SK-N-MC (cell line): Measurements from ENCODE around the gene ALS2.
A peak's percentile ranks its signal among the peaks of the same experiment; 100 is the strongest.
"Not testable (repeated sequence)": the region's sequence is repeated elsewhere in the genome, so short reads cannot be mapped to it uniquely, and the experiment has no call there.

Experiments used
- DNase-seq: peaks from one replicate; pipeline ENCODE4 v3.0.0-alpha.2; 2011; ENCODE audit warnings: low read depth, low spot score
- H3K27ac ChIP-seq: fragments of 200-600 bp; sonication (generic); 2 replicates; pipeline ENCODE4 v1.5.1; 2016; ENCODE audit warnings: mixed run types
- H3K36me3 ChIP-seq: fragments of 200-600 bp; sonication (generic); 2 replicates; pipeline ENCODE4 v1.6.1; 2017; ENCODE audit warnings: antibody characterized with exemption, low read length, mixed read lengths; ENCODE audit not compliant: insufficient read depth
- H3K4me3 ChIP-seq: fragments of 200-600 bp; sonication (generic); 2 replicates; pipeline ENCODE4 v1.5.1; 2016
- H3K9ac ChIP-seq: fragments of 200-600 bp; sonication (generic); 2 replicates; pipeline ENCODE4 v1.8.0; 2017; ENCODE audit warnings: mixed run types, mixed read lengths; ENCODE audit not compliant: insufficient read length
- H3K9me3 ChIP-seq: fragments of 200-600 bp; sonication (generic); 2 replicates; pipeline ENCODE4 v1.6.1; 2017; ENCODE audit warnings: low read depth, mild to moderate bottlenecking, antibody characterized with exemption, low read length, moderate library complexity, mixed read lengths
- EZH2 ChIP-seq: fragments of 200-600 bp; sonication (generic); IDR thresholded peaks from one replicate; pipeline ENCODE4 v1.6.1; 2017; ENCODE audit warnings: antibody characterized with exemption
- FOXP2 ChIP-seq: optimal IDR thresholded peaks from 2 replicates; pipeline ENCODE3; 2011; ENCODE audit warnings: mild to moderate bottlenecking, moderate library complexity; ENCODE audit not compliant: insufficient read depth; ENCODE audit errors: extremely low read length, control extremely low read depth
- POLR2AphosphoS5 ChIP-seq: IDR thresholded peaks from 2 replicates; pipeline ENCODE4 v1.6.1; 2012; ENCODE audit warnings: mild to moderate bottlenecking, low read depth, low read length, borderline replicate concordance

The ALS2 gene

DNA sequence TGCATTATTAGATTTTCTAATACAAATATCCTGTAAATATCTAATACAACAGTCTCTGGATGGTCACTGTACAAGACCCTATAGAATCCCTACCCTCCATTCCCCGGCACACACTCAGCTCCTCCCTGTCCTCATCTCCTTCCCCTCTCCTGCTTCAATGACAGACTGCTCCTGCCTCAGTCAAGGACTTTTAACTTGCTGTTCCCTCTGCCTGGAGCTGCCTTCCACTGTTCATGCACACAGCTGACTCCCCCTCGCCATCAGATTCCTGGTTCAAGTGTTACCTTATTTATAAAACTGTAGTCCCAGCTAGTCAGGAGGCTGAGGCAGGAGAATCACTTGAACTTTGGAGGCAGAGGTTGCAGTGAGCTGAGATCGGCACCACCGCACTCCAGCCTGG lies 28.9 kb upstream of the ALS2 start:
- Histone ChIP-seq H3K4me3 (no peak overlapping the region), H3K36me3 (no peaks in the 10 kb centered on the region), H3K27ac (0 out of 2 replicates have a peak overlapping the region, but pooled peaks have one; percentile 17), H3K9me3 (no peaks in the 10 kb centered on the region), H3K9ac (peak overlapping the region; percentile 29)
- DNase-seq: no peak
- TF ChIP-seq EZH2 (no peak), POLR2AphosphoS5 (no peak), FOXP2 (no peak)

DNA sequence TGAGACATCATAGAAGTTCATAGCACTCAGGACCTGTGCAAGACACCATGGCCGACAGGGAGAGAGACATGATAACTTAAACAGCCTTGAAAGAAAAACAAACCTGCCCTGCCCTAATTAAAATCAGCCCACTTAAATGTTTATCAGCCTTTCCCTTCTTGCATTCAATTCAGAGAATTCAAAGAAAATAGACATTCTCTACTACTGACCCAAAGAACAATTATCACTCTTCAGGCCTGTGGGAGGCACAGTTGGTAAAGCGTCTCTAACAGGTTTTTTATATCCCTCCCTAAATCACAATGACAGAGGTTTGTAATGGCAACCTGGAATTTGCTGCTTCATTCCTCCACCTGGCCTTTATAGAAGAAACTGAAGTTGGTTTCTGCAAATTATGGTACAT lies 27.3 kb upstream of the ALS2 start:
- no peak overlapping the region for H3K27ac ChIP-seq

DNA sequence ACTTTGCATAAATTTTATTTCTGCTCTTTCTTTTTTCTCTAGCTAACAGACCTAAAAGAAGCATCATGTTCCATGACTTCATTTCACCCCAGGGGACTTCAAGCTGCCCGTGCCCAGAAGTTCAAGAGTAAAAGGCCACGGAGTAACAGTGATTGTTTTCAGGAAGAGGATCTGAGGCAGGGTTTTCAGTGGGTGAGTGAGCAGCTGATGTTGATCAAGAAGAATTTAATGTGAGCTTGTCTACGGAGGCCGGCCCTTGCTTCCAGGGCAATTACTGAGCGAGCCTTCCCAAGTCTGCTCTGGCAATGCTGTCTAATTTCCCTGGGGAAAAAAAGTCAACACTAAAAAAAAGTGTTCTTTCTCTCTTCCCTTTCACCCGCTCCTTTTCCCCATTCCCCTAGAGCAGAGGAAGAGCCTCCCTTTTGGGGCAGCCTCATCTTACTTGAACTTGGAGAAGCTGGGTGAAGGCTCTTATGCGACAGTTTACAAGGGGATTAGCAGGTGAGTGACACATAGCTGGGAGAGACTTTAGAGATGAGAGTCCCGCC lies 26.8 kb upstream of the ALS2 start:
- no peaks in the 10 kb centered on the region for H3K9me3 ChIP-seq
- no peaks in the 10 kb centered on the region for H3K36me3 ChIP-seq
- DNase-seq: no peak
- H3K9ac ChIP-seq: peak overlapping the region; percentile 23
- peak overlapping the region; percentile 54 for H3K4me3 ChIP-seq
- TF ChIP-seq FOXP2: no peak
- no peak for TF ChIP-seq EZH2
- TF ChIP-seq POLR2AphosphoS5: no peak
- peak overlapping the region; percentile 14; the same call in 1 of the 2 replicates for H3K27ac ChIP-seq

More for the DNA sequence above, 27.3 kb upstream of the ALS2 start:
- Histone ChIP-seq H3K36me3 (no peaks in the 10 kb centered on the region), H3K9ac (no peak overlapping the region), H3K9me3 (no peaks in the 10 kb centered on the region), H3K4me3 (peak overlapping the region; percentile 54; the same call in 1 of the 2 replicates)
- no peak for TF ChIP-seq EZH2
- TF ChIP-seq FOXP2: no peak
- no peak for TF ChIP-seq POLR2AphosphoS5
- DNase-seq: no peak

DNA sequence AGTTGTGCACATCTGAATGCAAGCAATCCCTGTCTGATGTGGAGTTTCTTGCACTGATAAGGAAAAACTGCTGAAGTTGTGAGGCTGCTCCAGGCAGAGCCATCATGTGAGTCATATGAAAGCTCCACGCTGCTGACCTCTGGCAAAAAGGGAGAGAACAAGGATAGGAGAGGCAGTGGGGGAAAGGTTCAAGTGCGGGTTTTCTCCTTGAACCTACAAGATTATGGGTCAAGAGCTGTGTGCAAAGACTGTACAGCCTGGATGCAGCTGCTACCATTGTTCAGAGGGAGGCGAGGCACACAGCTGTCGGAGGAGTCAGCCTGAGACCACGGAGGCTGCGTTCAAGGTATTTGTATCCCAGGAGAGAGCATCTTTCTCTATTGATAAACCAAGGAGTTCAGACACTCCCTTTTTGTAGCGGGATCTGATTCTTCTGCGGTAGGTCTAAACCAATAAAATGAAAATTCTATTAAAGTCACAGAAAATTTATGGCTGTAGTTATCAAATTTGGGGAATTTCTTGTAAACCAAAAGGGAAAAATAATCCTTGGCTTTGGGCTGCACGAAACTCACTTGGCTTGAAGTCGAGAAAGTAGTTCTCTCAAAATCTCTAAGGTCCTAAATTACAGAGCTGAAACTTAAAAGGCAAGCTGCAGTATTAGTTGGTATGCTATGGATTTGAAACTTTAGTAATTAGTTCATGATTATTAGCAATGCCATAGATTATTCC lies 25.9 kb upstream of the ALS2 start, which contains the start of gene CDK15:
TSS of gene CDK15 (plus strand) at position 96 of the 729 bp plus-strand sequence. CDS start at position 224, 128 bp downstream.
- no peak for DNase-seq
- Histone ChIP-seq H3K36me3 (no peaks in the 10 kb centered on the region), H3K9ac (peak within 1 kb of the TSS; percentile 23), H3K9me3 (no peaks in the 10 kb centered on the region; the same call in 1 of the 2 replicates), H3K27ac (peak within 1 kb of the TSS; percentile 14; the same call in 1 of the 2 replicates), H3K4me3 (peak within 1 kb of the TSS; percentile 54)
- no peak for TF ChIP-seq POLR2AphosphoS5
- no peak for TF ChIP-seq EZH2
- no peak for TF ChIP-seq FOXP2

DNA sequence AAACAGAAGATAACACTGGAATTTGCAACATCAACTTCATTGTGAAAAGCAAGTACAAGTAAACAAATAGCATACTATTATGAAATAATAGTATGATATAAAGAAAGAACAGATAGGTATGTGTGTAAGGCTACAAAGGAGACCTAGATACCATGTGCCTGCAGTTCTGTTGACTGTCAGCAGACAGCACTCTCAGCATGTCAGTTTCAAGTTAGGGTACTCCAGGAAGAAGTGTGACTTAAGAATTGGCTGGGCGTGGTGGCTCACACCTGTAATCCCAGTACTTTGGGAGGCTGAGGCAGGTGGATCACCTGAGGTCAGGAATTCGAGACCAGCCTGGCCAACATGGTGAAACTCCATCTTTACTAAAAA lies 18.2 kb upstream of the ALS2 start:
- not testable (repeated sequence) for H3K36me3 ChIP-seq, H3K4me3 ChIP-seq, H3K27ac ChIP-seq, DNase-seq, H3K9ac ChIP-seq, H3K9me3 ChIP-seq

DNA sequence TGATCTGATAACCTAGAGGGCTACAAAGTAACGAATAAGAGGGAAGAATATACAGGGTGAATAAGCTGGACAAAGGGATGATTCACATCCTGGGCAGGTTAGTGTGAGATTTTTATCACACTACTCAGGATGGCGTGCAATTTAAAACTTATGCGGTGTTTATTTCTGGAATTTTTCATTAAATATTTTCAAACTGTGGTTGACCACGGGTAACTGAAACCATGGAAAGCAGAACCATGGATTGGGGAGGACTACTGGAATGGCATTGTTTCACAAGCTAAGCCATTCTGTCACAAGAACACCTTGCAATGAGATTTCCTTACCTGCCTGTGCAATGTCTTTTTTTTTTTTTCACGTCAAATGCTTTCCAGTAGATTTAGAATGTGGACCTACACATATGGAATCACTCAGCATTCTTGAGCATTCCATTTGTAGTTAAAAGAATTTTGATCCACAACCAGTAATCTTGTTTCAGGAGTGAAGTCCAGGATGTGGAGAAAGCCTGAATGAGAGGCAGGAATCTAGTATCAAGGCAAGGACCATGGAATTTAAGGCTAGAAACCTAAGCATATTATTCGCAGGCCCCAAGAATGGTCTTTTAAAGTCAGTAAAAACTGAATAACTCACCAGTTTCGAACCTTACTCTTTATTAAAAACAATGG lies 17.6 kb upstream of the ALS2 start:
- Histone ChIP-seq H3K9ac (no peak overlapping the region), H3K36me3 (no peaks in the 10 kb centered on the region), H3K4me3 (no peak overlapping the region), H3K9me3 (no peaks in the 10 kb centered on the region; the same call in 1 of the 2 replicates), H3K27ac (0 out of 2 replicates have a peak overlapping the region, but pooled peaks have one; percentile 2)
- TF ChIP-seq FOXP2 (no peak), POLR2AphosphoS5 (no peak), EZH2 (no peak)
- no peak for DNase-seq

DNA sequence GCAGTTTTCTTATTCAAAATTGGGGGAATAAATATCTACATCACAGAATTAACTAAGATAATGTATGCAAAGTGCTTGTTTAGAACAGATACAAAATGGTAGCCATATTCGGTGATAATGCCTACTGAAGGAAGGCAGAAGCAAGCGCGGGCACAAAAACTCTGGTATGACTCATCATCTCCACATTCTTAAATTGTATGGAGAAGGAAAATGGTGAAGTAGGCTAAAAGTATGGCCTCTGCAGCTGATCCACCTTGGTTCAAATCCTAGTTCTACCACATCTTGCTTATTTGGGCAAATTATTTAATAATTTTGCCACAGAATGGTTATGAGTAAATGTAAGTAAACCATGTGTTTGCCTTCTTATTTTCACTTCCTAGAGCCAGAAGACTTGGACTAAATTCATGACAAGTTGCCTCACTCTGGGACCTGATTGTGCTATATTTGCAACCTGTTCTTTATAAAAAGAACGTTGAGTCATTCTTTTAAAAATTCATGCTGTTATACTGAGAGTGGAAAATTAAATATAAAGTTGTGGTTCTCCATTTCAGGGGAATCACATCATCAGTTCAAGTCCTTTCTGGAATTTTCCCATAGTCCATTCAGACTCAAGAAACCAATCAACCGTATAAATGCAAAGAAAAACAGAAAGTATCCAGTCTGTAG lies 16.6 kb upstream of the ALS2 start:
- Histone ChIP-seq H3K9ac (no peak overlapping the region), H3K27ac (no peak overlapping the region), H3K9me3 (no peaks in the 10 kb centered on the region; the same call in 1 of the 2 replicates), H3K36me3 (no peaks in the 10 kb centered on the region), H3K4me3 (no peak overlapping the region)
- no peak for DNase-seq
- no peak for TF ChIP-seq POLR2AphosphoS5
- TF ChIP-seq FOXP2: no peak
- TF ChIP-seq EZH2: no peak

DNA sequence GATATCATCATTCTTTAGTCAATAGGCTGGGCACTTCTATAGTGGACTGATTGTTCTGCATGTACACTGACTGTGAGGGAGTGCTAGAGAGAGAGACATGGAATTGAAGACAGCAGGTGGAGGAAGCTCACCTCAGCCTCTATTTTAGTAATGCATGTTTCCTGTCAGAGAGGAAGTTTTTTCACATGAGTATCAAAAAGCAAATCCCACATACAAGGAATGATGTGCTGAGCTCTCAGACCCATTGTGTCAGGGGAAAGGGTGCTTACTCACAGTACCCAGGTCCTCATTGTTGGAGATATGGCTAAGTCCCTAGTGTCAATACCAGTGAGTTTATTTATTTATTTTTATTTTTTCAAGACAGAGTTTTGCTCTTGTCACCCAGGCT lies 15.7 kb upstream of the ALS2 start:
- H3K4me3 ChIP-seq: no peak overlapping the region
- peak overlapping the region; percentile 47; the same call in 1 of the 2 replicates for H3K27ac ChIP-seq
- DNase-seq: no peak
- TF ChIP-seq EZH2 (no peak), FOXP2 (no peak), POLR2AphosphoS5 (no peak)
- H3K9me3 ChIP-seq: no peaks in the 10 kb centered on the region
- H3K9ac ChIP-seq: no peak overlapping the region
- H3K36me3 ChIP-seq: no peaks in the 10 kb centered on the region
